Gastrocnemius medialis (tissue), 4 donors: ENCODE measurements around the gene LPIN1.

ENCODE experiments used
- CTCF ChIP-seq, 5 experiments: fragments of 450-650 bp in 3 of 5; fragments of 200-600 bp in 2 of 5; sonication (generic) in 2 of 5; IDR thresholded peaks in 4 of 5; conservative IDR thresholded peaks in 1 of 5; 1 replicate in 4 of 5; 2 replicates in 1 of 5; pipeline ENCODE4 v1.5.1; 2016 to 2019; ENCODE audit warnings: antibody characterized with exemption in 5 of 5, mild to moderate bottlenecking in 3 of 5, moderate library complexity in 3 of 5
- POLR2A ChIP-seq, 2 donors: fragments of 450-650 bp; IDR thresholded peaks; one replicate each; pipeline ENCODE4 v1.6.1; 2017; ENCODE audit warnings: antibody characterized with exemption in 2 of 2, mild to moderate bottlenecking in 2 of 2, moderate library complexity in 2 of 2

GRCh38 chr2:11767779-11768178 is 21.3 kb downstream of the LPIN1 start:
- no peak for TF ChIP-seq CTCF (IDR thresholded peaks at IDR 0.05 in 4 of 5, conservative IDR thresholded peaks at IDR 0.05 in 1 of 5)
- no peak for TF ChIP-seq POLR2A (IDR thresholded peaks at IDR 0.05)
